HEK293 (cell line): Measurements from ENCODE around the gene EIF4G3.

Source experiments
- CTCF ChIA-PET: fragments of 350-600 bp; formaldehyde crosslinking; extraction: SDS; loops from one replicate; lab custom pipeline; 2021; ENCODE audit warnings: antibody characterized with exemption; lab: Yijun Ruan, JAX
- POLR2A ChIA-PET: fragments of 300-600 bp; formaldehyde crosslinking; extraction: SDS; loops from one replicate; lab custom pipeline; 2020; ENCODE audit warnings: antibody characterized with exemption, inconsistent platforms; lab: Yijun Ruan, JAX
- H3K27ac ChIP-seq: fragments of 200-500 bp; sonication (Bioruptor generic); 2 replicates; pipeline ENCODE4 v1.5.1; 2014; ENCODE audit warnings: low read depth, low read length, control low read depth, inconsistent platforms; ENCODE audit errors: extremely low read depth
- H3K36me3 ChIP-seq, 2 experiments: fragments of 200-500 bp in 1 of 2; sonication (Bioruptor generic) in 1 of 2; 1 replicate in 1 of 2; 2 replicates in 1 of 2; pipeline ENCODE4 v1.5.1; 2014 to 2017; ENCODE audit warnings: inconsistent platforms in 2 of 2, low read length in 2 of 2; ENCODE audit not compliant: control insufficient read depth in 2 of 2, insufficient read depth in 1 of 2
- H3K4me1 ChIP-seq: fragments of 200-500 bp; sonication (Bioruptor generic); 2 replicates; pipeline ENCODE4 v1.5.1; 2014; ENCODE audit warnings: mild to moderate bottlenecking, low read length, inconsistent platforms; ENCODE audit not compliant: control insufficient read depth, insufficient read depth
- H3K4me3 ChIP-seq: 2 replicates; pipeline ENCODE4 v1.5.1; 2011; ENCODE audit warnings: low read depth, mild to moderate bottlenecking, control low read depth, low read length, moderate library complexity
- H3K9me3 ChIP-seq: fragments of 200-500 bp; sonication (Bioruptor generic); 2 replicates; pipeline ENCODE4 v1.5.1; 2014; ENCODE audit warnings: low read depth, low read length, inconsistent platforms; ENCODE audit not compliant: control insufficient read depth, insufficient read depth
- KLF10 ChIP-seq: fragments of 450-650 bp; IDR thresholded peaks from 2 replicates; pipeline ENCODE4 v1.5.1; 2018; ENCODE audit warnings: missing biosample characterization, mild to moderate bottlenecking, missing genetic modification characterization
- PBX3 ChIP-seq: sonication (generic); formaldehyde crosslinking; IDR thresholded peaks from 2 replicates; pipeline ENCODE4 v1.8.1; 2022; ENCODE audit warnings: mild to moderate bottlenecking, moderate library complexity, missing genetic modification reagents
- PRDM1 ChIP-seq: fragments of 450-650 bp; formaldehyde crosslinking; IDR thresholded peaks from 2 replicates; pipeline ENCODE4; 2016; ENCODE audit warnings: missing biosample characterization, missing genetic modification characterization
- RBAK ChIP-seq: fragments of 450-650 bp; formaldehyde crosslinking; IDR thresholded peaks from 2 replicates; pipeline ENCODE4 v1.5.1; 2016; ENCODE audit warnings: missing biosample characterization, missing genetic modification characterization
- TCF7L2 ChIP-seq: IDR thresholded peaks from 2 replicates; pipeline ENCODE4 v1.6.1; 2011; ENCODE audit warnings: low read depth, mild to moderate bottlenecking, inconsistent platforms, low read length, moderate library complexity, borderline replicate concordance
- ZBTB1 ChIP-seq: fragments of 450-650 bp; formaldehyde crosslinking; IDR thresholded peaks from 2 replicates; pipeline ENCODE4 v1.5.1; 2016; ENCODE audit warnings: missing biosample characterization, missing genetic modification characterization
- ZBTB8A ChIP-seq: fragments of 450-650 bp; formaldehyde crosslinking; IDR thresholded peaks from 2 replicates; pipeline ENCODE4 v1.5.1; 2016; ENCODE audit warnings: missing biosample characterization, missing genetic modification characterization
- ZIC2 ChIP-seq: fragments of 450-650 bp; formaldehyde crosslinking; IDR thresholded peaks from 2 replicates; pipeline ENCODE4 v1.5.1; 2016; ENCODE audit warnings: missing biosample characterization, missing genetic modification characterization
- ZNF132 ChIP-seq: fragments of 450-650 bp; formaldehyde crosslinking; IDR thresholded peaks from 2 replicates; pipeline ENCODE4 v1.5.1; 2017; ENCODE audit warnings: missing biosample characterization, missing genetic modification characterization, borderline replicate concordance
- ZNF350 ChIP-seq: fragments of 450-650 bp; formaldehyde crosslinking; IDR thresholded peaks from 2 replicates; pipeline ENCODE4 v1.5.0; 2017; ENCODE audit warnings: missing biosample characterization, mild to moderate bottlenecking, missing genetic modification characterization
- ZNF366 ChIP-seq: fragments of 450-650 bp; formaldehyde crosslinking; conservative IDR thresholded peaks from 2 replicates; pipeline ENCODE4 v1.5.1; 2016; ENCODE audit warnings: missing biosample characterization, missing genetic modification characterization
- ZNF404 ChIP-seq: fragments of 450-650 bp; formaldehyde crosslinking; IDR thresholded peaks from 2 replicates; pipeline ENCODE4 v1.5.1; 2017; ENCODE audit warnings: missing biosample characterization, missing genetic modification characterization
- ZNF48 ChIP-seq: fragments of 450-650 bp; formaldehyde crosslinking; IDR thresholded peaks from 2 replicates; pipeline ENCODE4 v1.5.1; 2016; ENCODE audit warnings: missing biosample characterization, missing genetic modification characterization
- ZNF513 ChIP-seq: fragments of 450-650 bp; IDR thresholded peaks from 2 replicates; pipeline ENCODE4 v1.5.1; 2018; ENCODE audit warnings: missing biosample characterization, missing genetic modification characterization
- ZNF521 ChIP-seq: fragments of 450-650 bp; formaldehyde crosslinking; IDR thresholded peaks from 2 replicates; pipeline ENCODE4 v1.5.1; 2017; ENCODE audit warnings: missing biosample characterization, mild to moderate bottlenecking, missing genetic modification characterization
- ZNF776 ChIP-seq: fragments of 450-650 bp; formaldehyde crosslinking; IDR thresholded peaks from 2 replicates; pipeline ENCODE4 v1.5.0; 2017; ENCODE audit warnings: missing biosample characterization, missing genetic modification characterization, borderline replicate concordance
- ZNF791 ChIP-seq: fragments of 450-650 bp; formaldehyde crosslinking; IDR thresholded peaks from 2 replicates; pipeline ENCODE4 v1.5.1; 2016; ENCODE audit warnings: missing biosample characterization, missing genetic modification characterization
- TF ChIP-seq, protein P1 (sequence below): fragments of 450-650 bp; formaldehyde crosslinking; IDR thresholded peaks from 2 replicates; pipeline ENCODE4 v1.5.1; 2016; ENCODE audit warnings: missing biosample characterization, missing genetic modification characterization
- TF ChIP-seq, protein P2 (sequence below): fragments of 450-650 bp; formaldehyde crosslinking; IDR thresholded peaks from 2 replicates; pipeline ENCODE4 v1.5.1; 2016; ENCODE audit warnings: missing biosample characterization, missing genetic modification characterization
- TF ChIP-seq, protein P3 (sequence below): fragments of 450-650 bp; formaldehyde crosslinking; IDR thresholded peaks from 2 replicates; pipeline ENCODE4 v1.5.1; 2016; ENCODE audit warnings: missing biosample characterization, missing genetic modification characterization

Gene EIF4G3

GRCh38 chr1:20948101-20948500, 228.6 kb downstream of the EIF4G3 start:
- ChIA-PET CTCF (no interaction called here), POLR2A (interaction anchor here (0.6 kb wide), 1 partner anchor 14 kb away, joined by 4 read pairs; no protein-coding TSS in a partner anchor)
- Histone ChIP-seq H3K36me3 (peaks cover 6 to 47% of the 10 kb centered on the region in 2 experiments; a peak in 2 of 3 replicates), H3K27ac (no peak overlapping the region), H3K4me3 (no peak overlapping the region), H3K4me1 (no peaks in the 10 kb centered on the region), H3K9me3 (no peaks in the 10 kb centered on the region)
- TF ChIP-seq ZNF791 (no peak), TCF7L2 (no peak), RBAK (tag by site-specific recombination) (no peak), ZNF350 (tag by site-specific recombination) (no peak), ZNF521 (no peak), ZBTB1 (tag by site-specific recombination) (no peak), ZBTB8A (tag by site-specific recombination) (no peak), ZNF776 (tag by site-specific recombination) (no peak), ZNF48 (tag by site-specific recombination) (no peak), ZNF513 (no peak), KLF10 (tag by site-specific recombination) (no peak)
- TF ChIP-seq, protein P1, sequence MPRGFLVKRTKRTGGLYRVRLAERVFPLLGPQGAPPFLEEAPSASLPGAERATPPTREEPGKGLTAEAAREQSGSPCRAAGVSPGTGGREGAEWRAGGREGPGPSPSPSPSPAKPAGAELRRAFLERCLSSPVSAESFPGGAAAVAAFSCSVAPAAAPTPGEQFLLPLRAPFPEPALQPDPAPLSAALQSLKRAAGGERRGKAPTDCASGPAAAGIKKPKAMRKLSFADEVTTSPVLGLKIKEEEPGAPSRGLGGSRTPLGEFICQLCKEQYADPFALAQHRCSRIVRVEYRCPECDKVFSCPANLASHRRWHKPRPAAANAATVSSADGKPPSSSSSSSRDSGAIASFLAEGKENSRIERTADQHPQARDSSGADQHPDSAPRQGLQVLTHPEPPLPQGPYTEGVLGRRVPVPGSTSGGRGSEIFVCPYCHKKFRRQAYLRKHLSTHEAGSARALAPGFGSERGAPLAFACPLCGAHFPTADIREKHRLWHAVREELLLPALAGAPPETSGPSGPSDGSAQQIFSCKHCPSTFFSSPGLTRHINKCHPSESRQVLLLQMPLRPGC = no peak

DNA sequence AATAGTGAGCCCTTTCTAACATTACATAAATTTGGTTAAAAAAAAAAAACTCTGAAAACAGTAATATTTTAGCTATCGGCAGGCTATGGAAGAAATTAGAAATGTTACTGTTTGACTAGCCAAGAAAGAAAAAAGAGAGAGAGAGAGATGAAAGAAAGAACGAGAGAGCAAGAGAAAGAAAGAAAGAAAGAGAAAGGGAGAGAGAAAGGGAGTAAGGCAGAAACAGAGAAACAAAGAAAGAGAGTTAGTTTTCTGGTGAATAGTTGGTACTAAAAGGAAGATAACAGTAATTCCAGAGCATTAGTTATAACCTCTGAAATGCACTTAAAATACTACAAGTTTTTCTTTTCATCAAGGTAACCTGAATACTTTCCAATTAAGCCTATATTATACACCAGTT, 229.3 kb downstream of the EIF4G3 start:
- Histone ChIP-seq H3K36me3 (peaks cover 9 to 43% of the 10 kb centered on the region in 2 experiments; a peak in 2 of 3 replicates), H3K4me3 (no peak overlapping the region), H3K9me3 (no peaks in the 10 kb centered on the region), H3K4me1 (no peaks in the 10 kb centered on the region), H3K27ac (no peak overlapping the region)
- ChIA-PET CTCF (no interaction called here), POLR2A (no interaction called here)
- peak; percentile 72; the same call in 1 of the 2 replicates for TF ChIP-seq ZNF366 (tag by site-specific recombination)
- peak; percentile 96 for TF ChIP-seq PRDM1
- TF ChIP-seq ZIC2 (tag by site-specific recombination) = no peak
- no peak for TF ChIP-seq ZNF132 (tag by site-specific recombination)

- ChIA-PET CTCF (no interaction called here), POLR2A (no interaction called here)
- H3K4me3 ChIP-seq = no peak overlapping the region
- H3K9me3 ChIP-seq = no peaks in the 10 kb centered on the region
- TF ChIP-seq ZNF521 (no peak), PBX3 (CRISPR knock-in tag) (no peak), ZNF404 (tag by site-specific recombination) (no peak)
- TF ChIP-seq, protein P2, sequence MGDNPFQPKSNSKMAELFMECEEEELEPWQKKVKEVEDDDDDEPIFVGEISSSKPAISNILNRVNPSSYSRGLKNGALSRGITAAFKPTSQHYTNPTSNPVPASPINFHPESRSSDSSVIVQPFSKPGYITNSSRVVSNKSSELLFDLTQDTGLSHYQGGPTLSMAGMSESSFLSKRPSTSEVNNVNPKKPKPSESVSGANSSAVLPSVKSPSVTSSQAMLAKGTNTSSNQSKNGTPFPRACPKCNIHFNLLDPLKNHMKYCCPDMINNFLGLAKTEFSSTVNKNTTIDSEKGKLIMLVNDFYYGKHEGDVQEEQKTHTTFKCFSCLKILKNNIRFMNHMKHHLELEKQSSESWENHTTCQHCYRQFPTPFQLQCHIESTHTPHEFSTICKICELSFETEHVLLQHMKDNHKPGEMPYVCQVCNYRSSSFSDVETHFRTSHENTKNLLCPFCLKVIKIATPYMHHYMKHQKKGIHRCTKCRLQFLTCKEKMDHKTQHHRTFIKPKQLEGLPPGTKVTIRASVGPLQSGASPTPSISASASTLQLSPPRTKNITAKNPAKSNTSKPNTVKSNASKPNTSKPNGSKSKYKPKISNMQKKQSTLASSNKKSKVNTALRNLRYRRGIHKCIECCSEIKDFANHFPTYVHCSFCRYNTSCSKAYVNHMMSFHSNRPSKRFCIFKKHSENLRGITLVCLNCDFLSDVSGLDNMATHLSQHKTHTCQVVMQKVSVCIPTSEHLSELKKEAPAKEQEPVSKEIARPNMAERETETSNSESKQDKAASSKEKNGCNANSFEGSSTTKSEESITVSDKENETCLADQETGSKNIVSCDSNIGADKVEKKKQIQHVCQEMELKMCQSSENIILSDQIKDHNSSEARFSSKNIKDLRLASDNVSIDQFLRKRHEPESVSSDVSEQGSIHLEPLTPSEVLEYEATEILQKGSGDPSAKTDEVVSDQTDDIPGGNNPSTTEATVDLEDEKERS (tag by site-specific recombination) = no peak
- TF ChIP-seq, protein P3, sequence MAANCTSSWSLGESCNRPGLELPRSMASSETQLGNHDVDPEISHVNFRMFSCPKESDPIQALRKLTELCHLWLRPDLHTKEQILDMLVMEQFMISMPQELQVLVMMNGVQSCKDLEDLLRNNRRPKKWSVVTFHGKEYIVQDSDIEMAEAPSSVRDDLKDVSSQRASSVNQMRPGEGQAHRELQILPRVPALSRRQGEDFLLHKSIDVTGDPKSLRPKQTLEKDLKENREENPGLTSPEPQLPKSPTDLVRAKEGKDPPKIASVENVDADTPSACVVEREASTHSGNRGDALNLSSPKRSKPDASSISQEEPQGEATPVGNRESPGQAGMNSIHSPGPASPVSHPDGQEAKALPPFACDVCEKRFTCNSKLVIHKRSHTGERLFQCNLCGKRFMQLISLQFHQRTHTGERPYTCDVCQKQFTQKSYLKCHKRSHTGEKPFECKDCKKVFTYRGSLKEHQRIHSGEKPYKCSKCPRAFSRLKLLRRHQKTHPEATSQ (tag by site-specific recombination) = no peak
- H3K36me3 ChIP-seq = peaks cover 0 to 56% of the 10 kb centered on the region in 2 experiments; a peak in 2 of 3 replicates
- no peaks in the 10 kb centered on the region for H3K4me1 ChIP-seq
- no peak overlapping the region for H3K27ac ChIP-seq
Observed at GRCh38 chr1:20936621-20937020, 240.1 kb downstream of the EIF4G3 start.
